ENCODE results near the gene NUMB. TPM values are rescaled to one million over a fixed set of nuclear protein-coding genes. Genes with fewer than 3 reads are reported as not detected.

The NUMB gene
- total RNA-seq, 1 donor from 2014 or later, result 72.7 TPM

- no peaks in the 10 kb centered on the region for H3K4me1 Mint-ChIP-seq (ENCODE audit: unreplicated experiment)
- peaks cover 1% of the 10 kb centered on the region for H3K36me3 Mint-ChIP-seq (ENCODE audit: unreplicated experiment)
- no peak for DNase-seq (ENCODE audit: extremely low spot score, unreplicated experiment)
- H3K4me3 Mint-ChIP-seq (ENCODE audit: unreplicated experiment), result no peak overlapping the region
- TF ChIP-seq CTCF (IDR thresholded peaks at IDR 0.05), result no peak
- H3K9me3 Mint-ChIP-seq (ENCODE audit: unreplicated experiment), result no peaks in the 10 kb centered on the region
- H3K27ac Mint-ChIP-seq (ENCODE audit: unreplicated experiment), result no peak overlapping the region
- H3K27me3 Mint-ChIP-seq (ENCODE audit: unreplicated experiment), result no peaks in the 10 kb centered on the region
These were observed 115.7 kb downstream of the NUMB start for GRCh38 chr14:73342670-73343069.

- no peaks in the 10 kb centered on the region for H3K27me3 Mint-ChIP-seq (ENCODE audit: unreplicated experiment)
- no peak for DNase-seq (ENCODE audit: extremely low spot score, unreplicated experiment)
- peaks cover 13% of the 10 kb centered on the region for H3K4me1 Mint-ChIP-seq (ENCODE audit: unreplicated experiment)
- no peak for TF ChIP-seq CTCF (IDR thresholded peaks at IDR 0.05)
- H3K4me3 Mint-ChIP-seq (ENCODE audit: unreplicated experiment), result no peak overlapping the region
- no peaks in the 10 kb centered on the region for H3K9me3 Mint-ChIP-seq (ENCODE audit: unreplicated experiment)
- no peak overlapping the region for H3K27ac Mint-ChIP-seq (ENCODE audit: unreplicated experiment)
- peaks cover 1% of the 10 kb centered on the region for H3K36me3 Mint-ChIP-seq (ENCODE audit: unreplicated experiment)
These were observed 118.3 kb downstream of the NUMB start for GRCh38 chr14:73339846-73340595.

GRCh38 chr14:73339206-73339605, 119.1 kb downstream of the NUMB start:
- DNase-seq (ENCODE audit: extremely low spot score, unreplicated experiment), result no peak
- Mint-ChIP-seq H3K4me1 (ENCODE audit: unreplicated experiment) (peaks cover 15% of the 10 kb centered on the region), H3K36me3 (ENCODE audit: unreplicated experiment) (peaks cover 2% of the 10 kb centered on the region), H3K27ac (ENCODE audit: unreplicated experiment) (no peak overlapping the region), H3K4me3 (ENCODE audit: unreplicated experiment) (no peak overlapping the region), H3K27me3 (ENCODE audit: unreplicated experiment) (no peaks in the 10 kb centered on the region), H3K9me3 (ENCODE audit: unreplicated experiment) (no peaks in the 10 kb centered on the region)
- TF ChIP-seq CTCF (IDR thresholded peaks at IDR 0.05), result no peak

- Mint-ChIP-seq H3K4me1 (ENCODE audit: unreplicated experiment) (peaks cover 15% of the 10 kb centered on the region), H3K27ac (ENCODE audit: unreplicated experiment) (no peak overlapping the region), H3K9me3 (ENCODE audit: unreplicated experiment) (no peaks in the 10 kb centered on the region), H3K36me3 (ENCODE audit: unreplicated experiment) (peaks cover 4% of the 10 kb centered on the region), H3K4me3 (ENCODE audit: unreplicated experiment) (no peak overlapping the region), H3K27me3 (ENCODE audit: unreplicated experiment) (no peaks in the 10 kb centered on the region)
- no peak for TF ChIP-seq CTCF (IDR thresholded peaks at IDR 0.05)
- DNase-seq (ENCODE audit: extremely low spot score, unreplicated experiment), result no peak
These were observed 119.8 kb downstream of the NUMB start for GRCh38 chr14:73338551-73338950.

GRCh38 chr14:73333031-73333430, 125.3 kb downstream of the NUMB start:
- no peak for DNase-seq (ENCODE audit: extremely low spot score, unreplicated experiment)
- H3K9me3 Mint-ChIP-seq (ENCODE audit: unreplicated experiment), result no peaks in the 10 kb centered on the region
- peaks cover 7% of the 10 kb centered on the region for H3K36me3 Mint-ChIP-seq (ENCODE audit: unreplicated experiment)
- no peak for TF ChIP-seq CTCF (IDR thresholded peaks at IDR 0.05)
- H3K4me1 Mint-ChIP-seq (ENCODE audit: unreplicated experiment), result peaks cover 15% of the 10 kb centered on the region
- H3K27ac Mint-ChIP-seq (ENCODE audit: unreplicated experiment), result no peak overlapping the region
- no peaks in the 10 kb centered on the region for H3K27me3 Mint-ChIP-seq (ENCODE audit: unreplicated experiment)
- H3K4me3 Mint-ChIP-seq (ENCODE audit: unreplicated experiment), result no peak overlapping the region

All from osteocyte (in vitro differentiated cells).